Measurements from ENCODE around the gene TDRD7. TPM values are rescaled to one million over a fixed set of nuclear protein-coding genes. Genes with fewer than 3 reads are reported as not detected.
A peak's percentile ranks its signal among the peaks of the same experiment; 100 is the strongest.

Gene TDRD7
- total RNA-seq, 1 experiment from 2014 or later, result 2.8 TPM

- Mint-ChIP-seq H3K9me3 (peaks cover 14% of the 10 kb centered on the region), H3K27ac (no peak overlapping the region), H3K27me3 (ENCODE audit: low read depth) (peaks cover 42% of the 10 kb centered on the region), H3K4me3 (no peak overlapping the region), H3K4me1 (peaks cover 16% of the 10 kb centered on the region), H3K36me3 (no peaks in the 10 kb centered on the region; the same call in 1 of the 2 replicates)
- ATAC-seq, result no peak
- ChIA-PET CTCF (interaction anchor here (0.7 to 1.9 kb wide), 2 partner anchors 21 to 207 kb away, joined by 4 read pairs; no protein-coding TSS in a partner anchor), POLR2A (no interaction called here)
- TF ChIP-seq PREB (CRISPR knock-in tag; IDR thresholded peaks at IDR 0.05; ENCODE audit: borderline replicate concordance), result no peak
- no peak for TF ChIP-seq ZNF425 (CRISPR knock-in tag; conservative IDR thresholded peaks at IDR 0.05)
- no peak for TF ChIP-seq MLX (CRISPR knock-in tag; IDR thresholded peaks at IDR 0.05)
- TF ChIP-seq JAZF1 (CRISPR knock-in tag; IDR thresholded peaks at IDR 0.05), result no peak
- no peak for TF ChIP-seq ZBTB21 (CRISPR knock-in tag; IDR thresholded peaks at IDR 0.05; ENCODE audit: borderline replicate concordance)
- TF ChIP-seq GTF2I (CRISPR knock-in tag; conservative IDR thresholded peaks at IDR 0.05), result no peak
- no peak for TF ChIP-seq ZNF416 (CRISPR knock-in tag; IDR thresholded peaks at IDR 0.05)
- TF ChIP-seq NFE2L1 (CRISPR knock-in tag; IDR thresholded peaks at IDR 0.05), result no peak
- TF ChIP-seq TCF7 (CRISPR knock-in tag; IDR thresholded peaks at IDR 0.05; ENCODE audit: low read depth), result no peak
- TF ChIP-seq ETV6 (CRISPR knock-in tag; IDR thresholded peaks at IDR 0.05), result no peak
- TF ChIP-seq ATF3 (CRISPR knock-in tag; conservative IDR thresholded peaks at IDR 0.05), result no peak
- TF ChIP-seq STAT6 (CRISPR knock-in tag; conservative IDR thresholded peaks at IDR 0.05; ENCODE audit: low read depth), result no peak
- no peak for DNase-seq (ENCODE audit: low spot score)
These were observed 3.3 kb upstream of the TDRD7 start for GRCh38 chr9:97408562-97408961.

GRCh38 chr9:97411440-97411788 is 482 bp upstream of the TDRD7 start:
- Mint-ChIP-seq H3K4me1 (peaks cover 19% of the 10 kb centered on the region), H3K27ac (no peak overlapping the region), H3K4me3 (peak overlapping the region; percentile 86), H3K9me3 (peaks cover 10% of the 10 kb centered on the region; the same call in 1 of the 2 replicates), H3K36me3 (no peaks in the 10 kb centered on the region), H3K27me3 (ENCODE audit: low read depth) (peaks cover 60% of the 10 kb centered on the region)
- POLR2A ChIA-PET, result no interaction called here
- ATAC-seq (no peak), DNase-seq (ENCODE audit: low spot score) (no peak)
- CTCF ChIA-PET, result interaction anchor here (1.8 kb wide), 1 partner anchor 24 kb away, joined by 17 read pairs; no protein-coding TSS in a partner anchor
- TF ChIP-seq USF1 (CRISPR knock-in tag; IDR thresholded peaks at IDR 0.05), result no peak
- TF ChIP-seq GRHL2 (CRISPR knock-in tag; IDR thresholded peaks at IDR 0.05; ENCODE audit: insufficient replicate concordance, severe bottlenecking), result no peak
- no peak for TF ChIP-seq ZNF425 (CRISPR knock-in tag; conservative IDR thresholded peaks at IDR 0.05)
- no peak for TF ChIP-seq RELA (CRISPR knock-in tag; IDR thresholded peaks at IDR 0.05; ENCODE audit: borderline replicate concordance)
- TF ChIP-seq ATF1 (CRISPR knock-in tag; IDR thresholded peaks at IDR 0.05), result no peak
- no peak for TF ChIP-seq ESRRA (CRISPR knock-in tag; IDR thresholded peaks at IDR 0.05; ENCODE audit: borderline replicate concordance)
- no peak for TF ChIP-seq AR (CRISPR knock-in tag; IDR thresholded peaks at IDR 0.05)
- TF ChIP-seq MYBL2 (CRISPR knock-in tag; IDR thresholded peaks at IDR 0.05), result no peak
- no peak for TF ChIP-seq ZNF317 (CRISPR knock-in tag; IDR thresholded peaks at IDR 0.05; ENCODE audit: borderline replicate concordance, low read depth)
- TF ChIP-seq CDX4 (CRISPR knock-in tag; IDR thresholded peaks at IDR 0.05; ENCODE audit: borderline replicate concordance), result no peak

Measured in WTC11 (cell line).